Measurements from ENCODE around the gene ABCC2. TPM values are rescaled to one million over a fixed set of nuclear protein-coding genes. Genes with fewer than 3 reads are reported as not detected.

ABCC2 gene
- total and polyA plus RNA-seq, 2 donors (not counting 1 experiment from before 2014, with no cell fraction given) = 0.17 to 0.66 TPM

- H4K20me1 ChIP-seq (ENCODE audit: control insufficient read depth, extremely low read depth, insufficient read depth, low read length) = no peaks in the 10 kb centered on the region
- TF ChIP-seq CTCF (conservative IDR thresholded peaks at IDR 0.05 in 1 of 2, IDR thresholded peaks at IDR 0.05 in 1 of 2; ENCODE audit: low read depth in 1 of 2, low read length in 2 of 2) (no peak), EZH2 (IDR thresholded peaks at IDR 0.05; ENCODE audit: low read length, missing control alignments) (no peak)
Observed at GRCh38 chr10:99798920-99799319, 16.5 kb downstream of the ABCC2 start.

GRCh38 chr10:99799613-99800012 lies 17.2 kb downstream of the ABCC2 start:
- Histone ChIP-seq H3K27ac (ENCODE audit: insufficient read depth, low read length) (no peak overlapping the region), H3K36me3 (ENCODE audit: control insufficient read depth, insufficient read depth, low read length) (no peaks in the 10 kb centered on the region), H3K79me2 (ENCODE audit: control insufficient read depth, insufficient read depth, low read length) (no peaks in the 10 kb centered on the region), H3K9me3 (ENCODE audit: control insufficient read depth, insufficient read depth, low read depth, low read length) (no peaks in the 10 kb centered on the region), H3K4me2 (ENCODE audit: extremely low read depth, insufficient read depth, low read length) (no peak overlapping the region), H3K4me3 (replicated peaks in 1 of 4; ENCODE audit: control extremely low read depth in 1 of 4, insufficient read depth in 1 of 4, low read depth in 3 of 4, low read length in 4 of 4) (no peak overlapping the region), H2AFZ (ENCODE audit: low read length) (no peak overlapping the region), H3K27me3 (ENCODE audit: control insufficient read depth, insufficient read depth, low read length) (no peaks in the 10 kb centered on the region), H3K9ac (ENCODE audit: insufficient read depth, low read length) (no peak overlapping the region), H4K20me1 (ENCODE audit: control insufficient read depth, extremely low read depth, insufficient read depth, low read length) (no peaks in the 10 kb centered on the region), H3K4me1 (ENCODE audit: control insufficient read depth, extremely low read depth, insufficient read depth, low read length) (no peaks in the 10 kb centered on the region)
- TF ChIP-seq EZH2 (IDR thresholded peaks at IDR 0.05; ENCODE audit: low read length, missing control alignments) (no peak), CTCF (conservative IDR thresholded peaks at IDR 0.05 in 1 of 2, IDR thresholded peaks at IDR 0.05 in 1 of 2; ENCODE audit: low read depth in 1 of 2, low read length in 2 of 2) (no peak)
- no peak for DNase-seq (ENCODE audit: low read depth in 2 of 2)

More at GRCh38 chr10:99798920-99799319, 16.5 kb downstream of the ABCC2 start:
- Histone ChIP-seq H3K36me3 (ENCODE audit: control insufficient read depth, insufficient read depth, low read length) (no peaks in the 10 kb centered on the region), H3K9me3 (ENCODE audit: control insufficient read depth, insufficient read depth, low read depth, low read length) (no peaks in the 10 kb centered on the region), H3K27me3 (ENCODE audit: control insufficient read depth, insufficient read depth, low read length) (no peaks in the 10 kb centered on the region), H3K4me1 (ENCODE audit: control insufficient read depth, extremely low read depth, insufficient read depth, low read length) (no peaks in the 10 kb centered on the region), H3K79me2 (ENCODE audit: control insufficient read depth, insufficient read depth, low read length) (no peaks in the 10 kb centered on the region), H2AFZ (ENCODE audit: low read length) (no peak overlapping the region), H3K4me3 (replicated peaks in 1 of 4; ENCODE audit: control extremely low read depth in 1 of 4, insufficient read depth in 1 of 4, low read depth in 3 of 4, low read length in 4 of 4) (no peak overlapping the region), H3K4me2 (ENCODE audit: extremely low read depth, insufficient read depth, low read length) (no peak overlapping the region), H3K9ac (ENCODE audit: insufficient read depth, low read length) (no peak overlapping the region), H3K27ac (ENCODE audit: insufficient read depth, low read length) (no peak overlapping the region)
- no peak for DNase-seq (ENCODE audit: low read depth in 2 of 2)

GRCh38 chr10:99804471-99804870 lies 22.0 kb downstream of the ABCC2 start:
- no peak overlapping the region for H3K27ac ChIP-seq (ENCODE audit: insufficient read depth, low read length)
- no peaks in the 10 kb centered on the region for H4K20me1 ChIP-seq (ENCODE audit: control insufficient read depth, extremely low read depth, insufficient read depth, low read length)
- TF ChIP-seq EZH2 (IDR thresholded peaks at IDR 0.05; ENCODE audit: low read length, missing control alignments) (no peak), CTCF (conservative IDR thresholded peaks at IDR 0.05 in 1 of 2, IDR thresholded peaks at IDR 0.05 in 1 of 2; ENCODE audit: low read depth in 1 of 2, low read length in 2 of 2) (no peak)
- H3K79me2 ChIP-seq (ENCODE audit: control insufficient read depth, insufficient read depth, low read length) = no peaks in the 10 kb centered on the region
- no peak overlapping the region for H3K4me3 ChIP-seq (replicated peaks in 1 of 4; ENCODE audit: control extremely low read depth in 1 of 4, insufficient read depth in 1 of 4, low read depth in 3 of 4, low read length in 4 of 4)
- H3K36me3 ChIP-seq (ENCODE audit: control insufficient read depth, insufficient read depth, low read length) = no peaks in the 10 kb centered on the region
- no peak overlapping the region for H3K9ac ChIP-seq (ENCODE audit: insufficient read depth, low read length)
- no peaks in the 10 kb centered on the region for H3K27me3 ChIP-seq (ENCODE audit: control insufficient read depth, insufficient read depth, low read length)
- no peaks in the 10 kb centered on the region for H3K9me3 ChIP-seq (ENCODE audit: control insufficient read depth, insufficient read depth, low read depth, low read length)
- DNase-seq (ENCODE audit: low read depth in 2 of 2) = no peak
- H3K4me2 ChIP-seq (ENCODE audit: extremely low read depth, insufficient read depth, low read length) = no peak overlapping the region
- no peaks in the 10 kb centered on the region for H3K4me1 ChIP-seq (ENCODE audit: control insufficient read depth, extremely low read depth, insufficient read depth, low read length)
- no peak overlapping the region for H2AFZ ChIP-seq (ENCODE audit: low read length)
